IMR-90 (cell line): ENCODE measurements around the gene TGM5. TPM values are rescaled to one million over a fixed set of nuclear protein-coding genes. Genes with fewer than 3 reads are reported as not detected.
A peak's percentile ranks its signal among the peaks of the same experiment; 100 is the strongest.

Experiments
- ATAC-seq: fragments of 200-7000 bp; cut with Tn5 transposase; 2 replicates; pipeline ENCODE4 v1.9.1; 2020; ENCODE audit warnings: low read depth, mild to moderate bottlenecking, moderate library complexity
- BruUV-seq: library from RNA; stranded (reverse); fragments of 400-500 nt; replicated peaks from 2 replicates; lab custom pipeline; 2021; lab: Mats Ljungman, UMichigan
- CTCF ChIA-PET: fragments of 300-600 bp; formaldehyde crosslinking; extraction: SDS; loops from one replicate; lab custom pipeline; 2021; ENCODE audit warnings: antibody characterized with exemption; lab: Yijun Ruan, JAX
- POLR2A ChIA-PET: fragments of 300-600 bp; sonication (Branson Sonifier 250); formaldehyde crosslinking; loops from one replicate; lab custom pipeline; 2022; ENCODE audit warnings: antibody characterized with exemption; ENCODE audit not compliant: unreplicated experiment; lab: Charles Lee
- DNase-seq: peaks from one replicate; pipeline ENCODE4 v3.0.0; 2013
- H2AFZ ChIP-seq: replicated peaks from 2 replicates; pipeline ENCODE3; 2013; ENCODE audit warnings: low read length, mild to moderate bottlenecking; ENCODE audit not compliant: poor library complexity
- H2AK5ac ChIP-seq: 2 replicates; pipeline ENCODE4 v1.6.1; 2013; ENCODE audit warnings: low read depth, low read length, inconsistent platforms
- H2AK9ac ChIP-seq: replicated peaks from 2 replicates; pipeline ENCODE3; 2013; ENCODE audit warnings: mild to moderate bottlenecking, low read depth, low read length, moderate library complexity; ENCODE audit not compliant: poor library complexity
- H2BK120ac ChIP-seq: 2 replicates; pipeline ENCODE4 v1.6.1; 2013; ENCODE audit warnings: low read depth, low read length, inconsistent platforms
- H2BK15ac ChIP-seq: 3 replicates; pipeline ENCODE4 v1.6.1; 2013; ENCODE audit warnings: low read depth, low read length, inconsistent platforms
- H2BK20ac ChIP-seq: 2 replicates; pipeline ENCODE4 v1.6.1; 2013; ENCODE audit warnings: low read depth, mild to moderate bottlenecking, inconsistent platforms, low read length, moderate library complexity
- H2BK5ac ChIP-seq: 2 replicates; pipeline ENCODE4 v1.6.1; 2013; ENCODE audit warnings: mild to moderate bottlenecking, low read depth, low read length, inconsistent platforms; ENCODE audit not compliant: poor library complexity, severe bottlenecking
- H3K14ac ChIP-seq: replicated peaks from 2 replicates; pipeline ENCODE4 v1.6.1; 2013; ENCODE audit warnings: low read depth, low read length, inconsistent platforms
- H3K18ac ChIP-seq: 2 replicates; pipeline ENCODE4 v1.6.1; 2013; ENCODE audit warnings: low read depth, low read length, control low read depth
- H3K23ac ChIP-seq: 2 replicates; pipeline ENCODE4 v1.6.1; 2013; ENCODE audit warnings: low read depth, low read length, inconsistent platforms
- H3K27ac ChIP-seq: 2 replicates; pipeline ENCODE4 v1.5.1; 2013; ENCODE audit warnings: mild to moderate bottlenecking, control low read depth, low read length; ENCODE audit not compliant: insufficient read depth
- H3K27me3 ChIP-seq: 2 replicates; pipeline ENCODE4 v1.6.1; 2013; ENCODE audit warnings: low read length; ENCODE audit not compliant: control insufficient read depth, insufficient read depth
- H3K36me3 ChIP-seq: 2 replicates; pipeline ENCODE4 v1.6.1; 2013; ENCODE audit warnings: low read length, mixed read lengths; ENCODE audit not compliant: control insufficient read depth, insufficient read depth
- H3K4ac ChIP-seq: 2 replicates; pipeline ENCODE4 v1.6.1; 2013; ENCODE audit warnings: low read depth, low read length, inconsistent platforms
- H3K4me1 ChIP-seq: 2 replicates; pipeline ENCODE4 v1.6.1; 2013; ENCODE audit warnings: low read length, mixed read lengths; ENCODE audit not compliant: control insufficient read depth, insufficient read depth
- H3K4me2 ChIP-seq: 2 replicates; pipeline ENCODE4 v1.6.1; 2013; ENCODE audit warnings: low read depth, mild to moderate bottlenecking, control low read depth, low read length, moderate library complexity
- H3K4me3 ChIP-seq: 2 replicates; pipeline ENCODE4 v1.5.1; 2013; ENCODE audit warnings: low read depth, mild to moderate bottlenecking, control low read depth, low read length, moderate library complexity; ENCODE audit not compliant: insufficient read depth
- H3K56ac ChIP-seq: 2 replicates; pipeline ENCODE4 v1.6.1; 2013; ENCODE audit warnings: low read length, inconsistent platforms; ENCODE audit not compliant: insufficient read depth; ENCODE audit errors: extremely low read depth
- H3K79me1 ChIP-seq, 2 experiments: 2 replicates each; pipeline ENCODE4 v1.6.1; 2013; ENCODE audit warnings: low read length in 2 of 2, inconsistent platforms in 1 of 2, low read depth in 1 of 2
- H3K9ac ChIP-seq: 2 replicates; pipeline ENCODE4 v1.6.1; 2013; ENCODE audit warnings: low read depth, low read length, control low read depth
- H3K9me1 ChIP-seq: 2 replicates; pipeline ENCODE4 v1.6.1; 2013; ENCODE audit warnings: low read length, inconsistent platforms; ENCODE audit not compliant: insufficient read depth
- H3K9me3 ChIP-seq: 2 replicates; pipeline ENCODE4 v1.6.1; 2013; ENCODE audit warnings: low read length; ENCODE audit not compliant: control insufficient read depth, insufficient read depth
- H4K20me1 ChIP-seq: 2 replicates; pipeline ENCODE4 v1.6.1; 2013; ENCODE audit warnings: low read length, inconsistent platforms; ENCODE audit not compliant: insufficient read depth
- H4K5ac ChIP-seq: 2 replicates; pipeline ENCODE4 v1.6.1; 2013; ENCODE audit warnings: mild to moderate bottlenecking, low read depth, low read length, control low read depth
- H4K8ac ChIP-seq, 2 experiments: 2 replicates each; pipeline ENCODE4 v1.6.1; 2013; ENCODE audit warnings: low read depth in 2 of 2, low read length in 2 of 2, control low read depth in 1 of 2, inconsistent platforms in 1 of 2
- H4K91ac ChIP-seq: 2 replicates; pipeline ENCODE4 v1.6.1; 2013; ENCODE audit warnings: low read depth, low read length, inconsistent platforms; ENCODE audit not compliant: insufficient read depth
- FOS ChIP-seq: fragments of 150-350 bp; IDR thresholded peaks from 2 replicates; pipeline ENCODE4 v1.6.1; 2016; ENCODE audit warnings: low read depth, low read length
- MAFK ChIP-seq: IDR thresholded peaks from 2 replicates; pipeline ENCODE4 v1.6.1; 2012; ENCODE audit warnings: low read depth, low read length, improper control_type of control experiment
- RCOR1 ChIP-seq: IDR thresholded peaks from 2 replicates; pipeline ENCODE4 v1.6.1; 2012; ENCODE audit warnings: mild to moderate bottlenecking, low read length, improper control_type of control experiment; ENCODE audit not compliant: insufficient replicate concordance
- RFX5 ChIP-seq: IDR thresholded peaks from 2 replicates; pipeline ENCODE4 v1.8.0; 2012; ENCODE audit warnings: low read depth, mild to moderate bottlenecking, low read length, moderate library complexity
- WGBS, 2 experiments: methylation state at CpG; one replicate each; pipeline versions ENCODE4 v1.1.5 to v1.1.7; 2013; ENCODE audit warnings: missing lambda C conversion rate in 2 of 2; ENCODE audit not compliant: insufficient read length in 1 of 2; ENCODE audit errors: extremely low coverage in 2 of 2; 5-methylcytosine and 5-hydroxymethylcytosine counted together
- dilution Hi-C: fragments of 300-500 bp; cut with HindIII; formaldehyde crosslinking; loops from one replicate; pipeline ENCODE4 v1.14.3; 2018; ENCODE audit warnings: low sequenced_read_pairs; ENCODE audit not compliant: unreplicated experiment
- in situ Hi-C: fragments of 300-500 bp; cut with MboI; formaldehyde crosslinking; loops from 3 replicates; pipeline ENCODE4 v1.14.3; 2019; ENCODE audit warnings: low sequenced_read_pairs, inconsistent platforms, mixed read lengths
- intact Hi-C: fragments of 100-400 bp; cut with micrococcal nuclease; formaldehyde crosslinking; loops from 2 replicates; pipeline ENCODE4 v1.10.0; 2022
- polyA plus RNA-seq, 3 experiments: library from polyadenylated mRNA; depleted of rRNA; stranded (reverse); fragments of >200 nt; gene quantifications; 2 replicates each; pipeline ENCODE4 v1.2.3, GENCODE V29; 2012; ENCODE audit warnings: low replicate concordance in 1 of 3
- total RNA-seq: library from RNA; depleted of rRNA; stranded (reverse); fragments of >200 nt; gene quantifications from 2 replicates; pipeline ENCODE4 v1.2.3, GENCODE V29; 2012
- TF ChIP-seq, protein P1 (sequence below): fragments of 150-350 bp; IDR thresholded peaks from 2 replicates; pipeline ENCODE4 v1.6.1; 2016; ENCODE audit warnings: low read depth, mild to moderate bottlenecking, low read length, moderate library complexity, borderline replicate concordance

The TGM5 gene
- total and polyA plus RNA-seq, 2 of the 4 experiments (the other 2 are of a cell fraction) = not detected

- intact Hi-C loops = no loop called here
- in situ Hi-C loops = no loop called here
- no peak overlapping the region for H3K56ac ChIP-seq
- no peak overlapping the region for H3K4ac ChIP-seq
- no peak overlapping the region for H2AFZ ChIP-seq
- H3K23ac ChIP-seq = no peak overlapping the region
- no peak overlapping the region for H4K5ac ChIP-seq
- no peak overlapping the region for H3K9ac ChIP-seq
- no peak overlapping the region for H2AK9ac ChIP-seq
- peaks cover 5% of the 10 kb centered on the region for H3K4me1 ChIP-seq
- H3K18ac ChIP-seq = no peak overlapping the region
- H4K91ac ChIP-seq = no peak overlapping the region
- no peaks in the 10 kb centered on the region for H4K20me1 ChIP-seq
- H2BK5ac ChIP-seq = no peak overlapping the region
- H2BK20ac ChIP-seq = no peak overlapping the region
- ATAC-seq = no peak
- H3K9me1 ChIP-seq = no peaks in the 10 kb centered on the region; the same call in 1 of the 2 replicates
- dilution Hi-C loops = no loop called here
- H4K8ac ChIP-seq = no peak overlapping the region
- 0 out of 4 replicates have a peak, but pooled peaks cover 0 to 5% of the 10 kb centered on the region in 2 experiments for H3K79me1 ChIP-seq
- no peak overlapping the region for H2BK15ac ChIP-seq
- no peak for DNase-seq
- no peaks in the 10 kb centered on the region for H3K27me3 ChIP-seq
- peaks cover 30% of the 10 kb centered on the region for H3K36me3 ChIP-seq
- H2AK5ac ChIP-seq = no peak overlapping the region
- no peak overlapping the region for H2BK120ac ChIP-seq
- no TSS peak for BruUV-seq
- H3K14ac ChIP-seq = no peak overlapping the region
- WGBS, 2 experiments = no CpG with 5 or more reads among the region's 2 CpGs
- H3K27ac ChIP-seq = no peak overlapping the region
- peaks cover 2% of the 10 kb centered on the region; the same call in 1 of the 2 replicates for H3K9me3 ChIP-seq
- POLR2A ChIA-PET = no interaction called here
- CTCF ChIA-PET = interaction anchor here (0.7 kb wide), 1 partner anchor 85 kb away, joined by 5 read pairs; no protein-coding TSS in a partner anchor
- TF ChIP-seq RCOR1 (no peak), FOS (no peak), MAFK (peak; percentile 62), RFX5 (no peak)
- TF ChIP-seq, protein P1, sequence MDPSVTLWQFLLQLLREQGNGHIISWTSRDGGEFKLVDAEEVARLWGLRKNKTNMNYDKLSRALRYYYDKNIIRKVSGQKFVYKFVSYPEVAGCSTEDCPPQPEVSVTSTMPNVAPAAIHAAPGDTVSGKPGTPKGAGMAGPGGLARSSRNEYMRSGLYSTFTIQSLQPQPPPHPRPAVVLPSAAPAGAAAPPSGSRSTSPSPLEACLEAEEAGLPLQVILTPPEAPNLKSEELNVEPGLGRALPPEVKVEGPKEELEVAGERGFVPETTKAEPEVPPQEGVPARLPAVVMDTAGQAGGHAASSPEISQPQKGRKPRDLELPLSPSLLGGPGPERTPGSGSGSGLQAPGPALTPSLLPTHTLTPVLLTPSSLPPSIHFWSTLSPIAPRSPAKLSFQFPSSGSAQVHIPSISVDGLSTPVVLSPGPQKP = no peak
- H3K4me3 ChIP-seq = no peak overlapping the region
- no peak overlapping the region for H3K4me2 ChIP-seq
These were observed 73.0 kb downstream of the TGM5 start for GRCh38 chr15:43193710-43194109.
